IMR-90 (cell line): ENCODE data around the gene BRD3. TPM values are rescaled to one million over a fixed set of nuclear protein-coding genes. Genes with fewer than 3 reads are reported as not detected.

Source experiments
- ATAC-seq: fragments of 200-7000 bp; cut with Tn5 transposase; 2 replicates; pipeline ENCODE4 v1.9.1; 2020; ENCODE audit warnings: low read depth, mild to moderate bottlenecking, moderate library complexity
- BruUV-seq: library from RNA; stranded (reverse); fragments of 400-500 nt; replicated peaks from 2 replicates; lab custom pipeline; 2021; lab: Mats Ljungman, UMichigan
- CTCF ChIA-PET: fragments of 300-600 bp; formaldehyde crosslinking; extraction: SDS; loops from one replicate; lab custom pipeline; 2021; ENCODE audit warnings: antibody characterized with exemption; lab: Yijun Ruan, JAX
- POLR2A ChIA-PET: fragments of 300-600 bp; sonication (Branson Sonifier 250); formaldehyde crosslinking; loops from one replicate; lab custom pipeline; 2022; ENCODE audit warnings: antibody characterized with exemption; ENCODE audit not compliant: unreplicated experiment; lab: Charles Lee
- DNase-seq: peaks from one replicate; pipeline ENCODE4 v3.0.0; 2013
- H2AFZ ChIP-seq: replicated peaks from 2 replicates; pipeline ENCODE3; 2013; ENCODE audit warnings: low read length, mild to moderate bottlenecking; ENCODE audit not compliant: poor library complexity
- H2AK5ac ChIP-seq: 2 replicates; pipeline ENCODE4 v1.6.1; 2013; ENCODE audit warnings: low read depth, low read length, inconsistent platforms
- H2AK9ac ChIP-seq: replicated peaks from 2 replicates; pipeline ENCODE3; 2013; ENCODE audit warnings: mild to moderate bottlenecking, low read depth, low read length, moderate library complexity; ENCODE audit not compliant: poor library complexity
- H2BK120ac ChIP-seq: 2 replicates; pipeline ENCODE4 v1.6.1; 2013; ENCODE audit warnings: low read depth, low read length, inconsistent platforms
- H2BK15ac ChIP-seq: 3 replicates; pipeline ENCODE4 v1.6.1; 2013; ENCODE audit warnings: low read depth, low read length, inconsistent platforms
- H2BK20ac ChIP-seq: 2 replicates; pipeline ENCODE4 v1.6.1; 2013; ENCODE audit warnings: low read depth, mild to moderate bottlenecking, inconsistent platforms, low read length, moderate library complexity
- H2BK5ac ChIP-seq: 2 replicates; pipeline ENCODE4 v1.6.1; 2013; ENCODE audit warnings: mild to moderate bottlenecking, low read depth, low read length, inconsistent platforms; ENCODE audit not compliant: poor library complexity, severe bottlenecking
- H3K14ac ChIP-seq: replicated peaks from 2 replicates; pipeline ENCODE4 v1.6.1; 2013; ENCODE audit warnings: low read depth, low read length, inconsistent platforms
- H3K18ac ChIP-seq: 2 replicates; pipeline ENCODE4 v1.6.1; 2013; ENCODE audit warnings: low read depth, low read length, control low read depth
- H3K23ac ChIP-seq: 2 replicates; pipeline ENCODE4 v1.6.1; 2013; ENCODE audit warnings: low read depth, low read length, inconsistent platforms
- H3K27ac ChIP-seq: 2 replicates; pipeline ENCODE4 v1.5.1; 2013; ENCODE audit warnings: mild to moderate bottlenecking, control low read depth, low read length; ENCODE audit not compliant: insufficient read depth
- H3K27me3 ChIP-seq: 2 replicates; pipeline ENCODE4 v1.6.1; 2013; ENCODE audit warnings: low read length; ENCODE audit not compliant: control insufficient read depth, insufficient read depth
- H3K36me3 ChIP-seq: 2 replicates; pipeline ENCODE4 v1.6.1; 2013; ENCODE audit warnings: low read length, mixed read lengths; ENCODE audit not compliant: control insufficient read depth, insufficient read depth
- H3K4ac ChIP-seq: 2 replicates; pipeline ENCODE4 v1.6.1; 2013; ENCODE audit warnings: low read depth, low read length, inconsistent platforms
- H3K4me1 ChIP-seq: 2 replicates; pipeline ENCODE4 v1.6.1; 2013; ENCODE audit warnings: low read length, mixed read lengths; ENCODE audit not compliant: control insufficient read depth, insufficient read depth
- H3K4me2 ChIP-seq: 2 replicates; pipeline ENCODE4 v1.6.1; 2013; ENCODE audit warnings: low read depth, mild to moderate bottlenecking, control low read depth, low read length, moderate library complexity
- H3K4me3 ChIP-seq: 2 replicates; pipeline ENCODE4 v1.5.1; 2013; ENCODE audit warnings: low read depth, mild to moderate bottlenecking, control low read depth, low read length, moderate library complexity; ENCODE audit not compliant: insufficient read depth
- H3K56ac ChIP-seq: 2 replicates; pipeline ENCODE4 v1.6.1; 2013; ENCODE audit warnings: low read length, inconsistent platforms; ENCODE audit not compliant: insufficient read depth; ENCODE audit errors: extremely low read depth
- H3K79me1 ChIP-seq, 2 experiments: 2 replicates each; pipeline ENCODE4 v1.6.1; 2013; ENCODE audit warnings: low read length in 2 of 2, inconsistent platforms in 1 of 2, low read depth in 1 of 2
- H3K9ac ChIP-seq: 2 replicates; pipeline ENCODE4 v1.6.1; 2013; ENCODE audit warnings: low read depth, low read length, control low read depth
- H3K9me1 ChIP-seq: 2 replicates; pipeline ENCODE4 v1.6.1; 2013; ENCODE audit warnings: low read length, inconsistent platforms; ENCODE audit not compliant: insufficient read depth
- H3K9me3 ChIP-seq: 2 replicates; pipeline ENCODE4 v1.6.1; 2013; ENCODE audit warnings: low read length; ENCODE audit not compliant: control insufficient read depth, insufficient read depth
- H4K20me1 ChIP-seq: 2 replicates; pipeline ENCODE4 v1.6.1; 2013; ENCODE audit warnings: low read length, inconsistent platforms; ENCODE audit not compliant: insufficient read depth
- H4K5ac ChIP-seq: 2 replicates; pipeline ENCODE4 v1.6.1; 2013; ENCODE audit warnings: mild to moderate bottlenecking, low read depth, low read length, control low read depth
- H4K8ac ChIP-seq, 2 experiments: 2 replicates each; pipeline ENCODE4 v1.6.1; 2013; ENCODE audit warnings: low read depth in 2 of 2, low read length in 2 of 2, control low read depth in 1 of 2, inconsistent platforms in 1 of 2
- H4K91ac ChIP-seq: 2 replicates; pipeline ENCODE4 v1.6.1; 2013; ENCODE audit warnings: low read depth, low read length, inconsistent platforms; ENCODE audit not compliant: insufficient read depth
- BHLHE40 ChIP-seq: fragments of 150-350 bp; IDR thresholded peaks from 2 replicates; pipeline ENCODE4 v1.6.1; 2016; ENCODE audit warnings: mild to moderate bottlenecking, low read depth, low read length
- CEBPB ChIP-seq: IDR thresholded peaks from 2 replicates; pipeline ENCODE4 v1.6.1; 2012; ENCODE audit warnings: low read depth, low read length, improper control_type of control experiment
- CHD1 ChIP-seq: IDR thresholded peaks from 2 replicates; pipeline ENCODE4 v1.6.1; 2012; ENCODE audit warnings: low read depth, low read length, improper control_type of control experiment
- CTCF ChIP-seq: conservative IDR thresholded peaks from 2 replicates; pipeline ENCODE4 v1.5.1; 2012; ENCODE audit warnings: mild to moderate bottlenecking, low read depth, low read length, improper control_type of control experiment
- ELK1 ChIP-seq: fragments of 150-350 bp; IDR thresholded peaks from 2 replicates; pipeline ENCODE4 v1.6.1; 2016; ENCODE audit warnings: low read depth, mild to moderate bottlenecking, low read length, moderate library complexity, borderline replicate concordance
- FOS ChIP-seq: fragments of 150-350 bp; IDR thresholded peaks from 2 replicates; pipeline ENCODE4 v1.6.1; 2016; ENCODE audit warnings: low read depth, low read length
- MAFK ChIP-seq: IDR thresholded peaks from 2 replicates; pipeline ENCODE4 v1.6.1; 2012; ENCODE audit warnings: low read depth, low read length, improper control_type of control experiment
- MAZ ChIP-seq: IDR thresholded peaks from 2 replicates; pipeline ENCODE4 v1.6.1; 2012; ENCODE audit warnings: low read depth, mild to moderate bottlenecking, low read length, improper control_type of control experiment, moderate library complexity, borderline replicate concordance
- MXI1 ChIP-seq: IDR thresholded peaks from 2 replicates; pipeline ENCODE4 v1.6.1; 2012; ENCODE audit warnings: low read depth, mild to moderate bottlenecking, low read length, moderate library complexity, borderline replicate concordance
- NFE2L2 ChIP-seq: fragments of 150-350 bp; IDR thresholded peaks from 2 replicates; pipeline ENCODE4 v1.6.1; 2016; ENCODE audit warnings: low read depth, mild to moderate bottlenecking, low read length
- POLR2A ChIP-seq: IDR thresholded peaks from 2 replicates; pipeline ENCODE4 v1.6.1; 2012; ENCODE audit warnings: mild to moderate bottlenecking, low read depth, low read length
- RAD21 ChIP-seq: IDR thresholded peaks from 2 replicates; pipeline ENCODE4 v1.6.1; 2012; ENCODE audit warnings: low read length, improper control_type of control experiment
- RCOR1 ChIP-seq: IDR thresholded peaks from 2 replicates; pipeline ENCODE4 v1.6.1; 2012; ENCODE audit warnings: mild to moderate bottlenecking, low read length, improper control_type of control experiment; ENCODE audit not compliant: insufficient replicate concordance
- RFX5 ChIP-seq: IDR thresholded peaks from 2 replicates; pipeline ENCODE4 v1.8.0; 2012; ENCODE audit warnings: low read depth, mild to moderate bottlenecking, low read length, moderate library complexity
- SMC3 ChIP-seq: fragments of 150-350 bp; IDR thresholded peaks from 2 replicates; pipeline ENCODE4 v1.6.1; 2016; ENCODE audit warnings: low read depth, mild to moderate bottlenecking, antibody characterized with exemption, low read length, moderate library complexity
- WGBS, 2 experiments: methylation state at CpG; one replicate each; pipeline versions ENCODE4 v1.1.5 to v1.1.7; 2013; ENCODE audit warnings: missing lambda C conversion rate in 2 of 2; ENCODE audit not compliant: insufficient read length in 1 of 2; ENCODE audit errors: extremely low coverage in 2 of 2; 5-methylcytosine and 5-hydroxymethylcytosine counted together
- dilution Hi-C: fragments of 300-500 bp; cut with HindIII; formaldehyde crosslinking; loops from one replicate; pipeline ENCODE4 v1.14.3; 2018; ENCODE audit warnings: low sequenced_read_pairs; ENCODE audit not compliant: unreplicated experiment
- in situ Hi-C: fragments of 300-500 bp; cut with MboI; formaldehyde crosslinking; loops from 3 replicates; pipeline ENCODE4 v1.14.3; 2019; ENCODE audit warnings: low sequenced_read_pairs, inconsistent platforms, mixed read lengths
- intact Hi-C: fragments of 100-400 bp; cut with micrococcal nuclease; formaldehyde crosslinking; loops from 2 replicates; pipeline ENCODE4 v1.10.0; 2022
- polyA plus RNA-seq, 3 experiments: library from polyadenylated mRNA; depleted of rRNA; stranded (reverse); fragments of >200 nt; gene quantifications; 2 replicates each; pipeline ENCODE4 v1.2.3, GENCODE V29; 2012; ENCODE audit warnings: low replicate concordance in 1 of 3
- total RNA-seq: library from RNA; depleted of rRNA; stranded (reverse); fragments of >200 nt; gene quantifications from 2 replicates; pipeline ENCODE4 v1.2.3, GENCODE V29; 2012
- TF ChIP-seq, protein P1 (sequence below): fragments of 150-350 bp; IDR thresholded peaks from 2 replicates; pipeline ENCODE4 v1.6.1; 2017; ENCODE audit warnings: mild to moderate bottlenecking, antibody characterized with exemption, low read length, low read depth

Gene BRD3
- total and polyA plus RNA-seq, 2 of the 4 experiments (the other 2 are of a cell fraction), result 2.2 to 7.1 TPM

DNA sequence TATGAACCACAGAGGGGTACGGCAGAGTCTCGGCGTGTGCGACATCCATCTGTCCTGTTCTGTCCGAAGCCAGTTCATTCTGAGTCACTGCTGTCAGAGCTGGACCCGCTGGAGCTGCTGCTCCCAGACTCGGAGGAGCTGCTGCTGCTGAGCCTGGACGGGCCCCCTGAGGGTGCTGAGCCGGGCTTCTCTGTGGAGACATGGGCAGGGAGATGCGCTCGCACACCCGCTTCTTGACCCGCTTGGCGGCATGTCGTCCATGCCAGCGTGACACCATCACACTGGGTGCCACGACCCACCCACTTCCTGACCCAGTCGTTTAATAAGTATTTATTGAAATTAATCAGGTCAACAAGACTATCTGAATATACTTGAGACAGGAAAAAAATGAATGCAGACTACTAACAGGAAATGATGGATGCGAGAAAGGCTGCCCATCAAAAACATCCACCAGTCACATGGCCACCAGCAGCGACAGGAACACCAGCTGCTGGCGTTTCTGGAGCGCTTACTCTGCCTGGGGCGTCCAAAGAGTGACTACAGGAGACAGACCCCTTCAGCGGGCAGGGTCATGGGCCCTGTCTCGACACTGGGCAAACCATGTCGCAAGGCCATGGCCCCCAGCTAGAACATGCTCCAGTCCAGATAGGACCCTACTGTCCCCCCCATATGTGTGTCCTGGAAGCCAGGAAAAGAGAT, 34.2 kb downstream of the BRD3 start:
- dilution Hi-C loops, result no loop called here
- Histone ChIP-seq H3K4me3 (no peak overlapping the region), H3K79me1 (no peaks in the 10 kb centered on the region; a peak in 1 of 4 replicates), H4K5ac (no peak overlapping the region), H2AK9ac (no peak overlapping the region), H2BK20ac (no peak overlapping the region), H4K91ac (no peak overlapping the region), H2BK15ac (no peak overlapping the region), H3K14ac (no peak overlapping the region), H3K4me1 (no peaks in the 10 kb centered on the region), H3K27ac (no peak overlapping the region), H2BK120ac (no peak overlapping the region), H2AK5ac (no peak overlapping the region), H3K56ac (no peak overlapping the region), H3K36me3 (peaks cover 58% of the 10 kb centered on the region), H3K9ac (no peak overlapping the region), H3K23ac (no peak overlapping the region), H2BK5ac (no peak overlapping the region), H4K8ac (no peak overlapping the region), H4K20me1 (no peaks in the 10 kb centered on the region; the same call in 1 of the 2 replicates), H3K4me2 (no peak overlapping the region), H3K27me3 (no peaks in the 10 kb centered on the region), H2AFZ (no peak overlapping the region), H3K18ac (no peak overlapping the region), H3K4ac (no peak overlapping the region), H3K9me3 (no peaks in the 10 kb centered on the region), H3K9me1 (no peaks in the 10 kb centered on the region)
- DNase-seq (no peak), ATAC-seq (no peak)
- 93% methylated on average over 10 of the region's 26 CpGs; no CpG with 5 or more reads in 1 of the 2 experiments for WGBS, 2 experiments
- CTCF ChIA-PET, result no interaction called here
- intact Hi-C loops, result no loop called here
- in situ Hi-C loops, result no loop called here
- no peak for TF ChIP-seq MAFK
- TF ChIP-seq CEBPB, result no peak
- no peak for TF ChIP-seq SMC3
- TF ChIP-seq MAZ, result no peak
- TF ChIP-seq, protein P1, sequence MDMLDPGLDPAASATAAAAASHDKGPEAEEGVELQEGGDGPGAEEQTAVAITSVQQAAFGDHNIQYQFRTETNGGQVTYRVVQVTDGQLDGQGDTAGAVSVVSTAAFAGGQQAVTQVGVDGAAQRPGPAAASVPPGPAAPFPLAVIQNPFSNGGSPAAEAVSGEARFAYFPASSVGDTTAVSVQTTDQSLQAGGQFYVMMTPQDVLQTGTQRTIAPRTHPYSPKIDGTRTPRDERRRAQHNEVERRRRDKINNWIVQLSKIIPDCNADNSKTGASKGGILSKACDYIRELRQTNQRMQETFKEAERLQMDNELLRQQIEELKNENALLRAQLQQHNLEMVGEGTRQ, result no peak
- no peak for TF ChIP-seq BHLHE40
- TF ChIP-seq MXI1, result no peak
- TF ChIP-seq RFX5, result no peak
- no peak for TF ChIP-seq ELK1
- TF ChIP-seq NFE2L2, result no peak
- no peak for TF ChIP-seq FOS
- no peak for TF ChIP-seq RCOR1
- no peak for TF ChIP-seq CHD1
- TF ChIP-seq POLR2A, result no peak
- no peak for TF ChIP-seq RAD21
- TF ChIP-seq CTCF, result no peak
- no TSS peak for BruUV-seq
- POLR2A ChIA-PET, result no interaction called here
